Mesenchymal stem cell (in vitro differentiated cells and primary cell): ENCODE measurements around the gene PKDCC.

ENCODE experiments used
- DNase-seq: peaks from one replicate; pipeline ENCODE4 v3.0.0-alpha.2; 2013
- H2AFZ ChIP-seq: one replicate; pipeline ENCODE4 v1.6.1; 2013; ENCODE audit warnings: low read depth, mild to moderate bottlenecking, control low read depth, inconsistent platforms, low read length, moderate library complexity
- H2AK5ac ChIP-seq: 2 replicates; pipeline ENCODE4 v1.6.1; 2013; ENCODE audit warnings: low read length, moderate library complexity, mild to moderate bottlenecking, inconsistent platforms; ENCODE audit not compliant: severe bottlenecking
- H2BK120ac ChIP-seq: one replicate; pipeline ENCODE4 v1.6.1; 2013; ENCODE audit warnings: low read depth, mild to moderate bottlenecking, inconsistent platforms, low read length, moderate library complexity
- H2BK12ac ChIP-seq, 2 experiments: one replicate each; pipeline ENCODE4 v1.6.1; 2013; ENCODE audit warnings: inconsistent platforms in 2 of 2, low read length in 2 of 2, mild to moderate bottlenecking in 2 of 2, moderate library complexity in 2 of 2, control low read depth in 1 of 2
- H2BK15ac ChIP-seq: one replicate; pipeline ENCODE4 v1.6.1; 2013; ENCODE audit warnings: mild to moderate bottlenecking, low read depth, inconsistent platforms; ENCODE audit not compliant: poor library complexity, severe bottlenecking
- H2BK5ac ChIP-seq: 2 replicates; pipeline ENCODE4 v1.6.1; 2013; ENCODE audit warnings: low read depth, mild to moderate bottlenecking, low read length, control low read depth, inconsistent platforms; ENCODE audit not compliant: poor library complexity, severe bottlenecking
- H3K14ac ChIP-seq, 2 experiments: one replicate each; pipeline ENCODE4 v1.6.1; 2013; ENCODE audit warnings: inconsistent platforms in 2 of 2, low read length in 2 of 2, control low read depth in 1 of 2, mild to moderate bottlenecking in 1 of 2, moderate library complexity in 1 of 2
- H3K18ac ChIP-seq, 2 experiments: one replicate each; pipeline ENCODE4 v1.6.1; 2013; ENCODE audit warnings: inconsistent platforms in 2 of 2, low read length in 2 of 2, control low read depth in 1 of 2, low read depth in 1 of 2, mild to moderate bottlenecking in 1 of 2
- H3K23ac ChIP-seq, 2 experiments: one replicate each; pipeline ENCODE4 v1.6.1; 2013; ENCODE audit warnings: inconsistent platforms in 2 of 2, low read length in 2 of 2, mild to moderate bottlenecking in 2 of 2, moderate library complexity in 2 of 2, control low read depth in 1 of 2
- H3K27ac ChIP-seq: 2 replicates; pipeline ENCODE4 v1.5.1; 2013; ENCODE audit warnings: mild to moderate bottlenecking, moderate library complexity, low read length, control low read depth, inconsistent platforms; ENCODE audit not compliant: poor library complexity, severe bottlenecking
- H3K27me3 ChIP-seq, 2 experiments: 2 replicates each; pipeline versions ENCODE4 v1.6.1 to v1.7.0; 2013; ENCODE audit warnings: low read length in 2 of 2, mild to moderate bottlenecking in 2 of 2, moderate library complexity in 2 of 2, control low read depth in 1 of 2, inconsistent platforms in 1 of 2; ENCODE audit not compliant: control insufficient read depth in 1 of 2, insufficient read depth in 1 of 2
- H3K36me3 ChIP-seq, 2 experiments: 2 replicates each; pipeline versions ENCODE4 v1.6.1 to v1.7.0; 2013; ENCODE audit warnings: low read length in 2 of 2, control low read depth in 1 of 2, inconsistent platforms in 1 of 2, low read depth in 1 of 2, mild to moderate bottlenecking in 1 of 2; ENCODE audit not compliant: insufficient read depth in 2 of 2, control insufficient read depth in 1 of 2
- H3K4ac ChIP-seq, 2 experiments: one replicate each; pipeline ENCODE4 v1.6.1; 2013; ENCODE audit warnings: inconsistent platforms in 2 of 2, low read length in 2 of 2, mild to moderate bottlenecking in 2 of 2, moderate library complexity in 2 of 2, control low read depth in 1 of 2, low read depth in 1 of 2
- H3K4me1 ChIP-seq: 2 replicates; pipeline ENCODE4 v1.6.1; 2013; ENCODE audit warnings: low read depth, low read length, control low read depth; ENCODE audit not compliant: control insufficient read depth, insufficient read depth
- H3K4me2 ChIP-seq: 2 replicates; pipeline ENCODE4 v1.6.1; 2013; ENCODE audit warnings: low read length, mild to moderate bottlenecking, inconsistent platforms; ENCODE audit not compliant: poor library complexity, severe bottlenecking
- H3K4me3 ChIP-seq, 2 experiments: 2 replicates each; pipeline versions ENCODE4 v1.5.1 to v1.7.0; 2013; ENCODE audit warnings: low read length in 2 of 2, mild to moderate bottlenecking in 2 of 2, control low read depth in 1 of 2, low read depth in 1 of 2; ENCODE audit not compliant: insufficient read depth in 1 of 2
- H3K79me1 ChIP-seq: replicated peaks from 2 replicates; pipeline ENCODE4 v1.6.1; 2013; ENCODE audit warnings: mild to moderate bottlenecking, control low read depth, low read length, inconsistent platforms; ENCODE audit not compliant: poor library complexity, severe bottlenecking
- H3K9ac ChIP-seq: 2 replicates; pipeline ENCODE4 v1.7.0; 2013; ENCODE audit warnings: mild to moderate bottlenecking, low read length, moderate library complexity
- H3K9me3 ChIP-seq: 2 replicates; pipeline ENCODE4 v1.7.0; 2013; ENCODE audit warnings: mild to moderate bottlenecking, low read length; ENCODE audit not compliant: control insufficient read depth
- H4K8ac ChIP-seq: one replicate; pipeline ENCODE4 v1.6.1; 2013; ENCODE audit warnings: inconsistent platforms, mild to moderate bottlenecking, low read length, moderate library complexity
- H4K91ac ChIP-seq: one replicate; pipeline ENCODE4 v1.6.1; 2013; ENCODE audit warnings: mild to moderate bottlenecking, low read length, inconsistent platforms
- WGBS: methylation state at CpG from one replicate; pipeline ENCODE4 v1.1.7; 2013; ENCODE audit warnings: mixed read lengths; 5-methylcytosine and 5-hydroxymethylcytosine counted together

Gene PKDCC

GRCh38 chr2:42102024-42102590 is 54.3 kb downstream of the PKDCC start:
- Histone ChIP-seq H3K4ac (peak overlapping the region in 1 of 2 experiments; percentile 88), H2BK120ac (peak overlapping the region; percentile 91), H3K18ac (peak overlapping the region; percentile 91 to 95), H2BK12ac (peak overlapping the region; percentile 83 to 92), H4K8ac (peak overlapping the region; percentile 55), H3K27ac (peak overlapping the region; percentile 96), H2BK5ac (peak overlapping the region; percentile 68), H3K14ac (no peak overlapping the region), H3K79me1 (no peaks in the 10 kb centered on the region), H2BK15ac (no peak overlapping the region), H3K4me3 (peak overlapping the region in 1 of 2 experiments; percentile 62), H4K91ac (peak overlapping the region; percentile 98), H2AK5ac (peak overlapping the region; percentile 98), H3K4me1 (peaks cover 22% of the 10 kb centered on the region), H3K36me3 (no peaks in the 10 kb centered on the region), H3K9me3 (peaks cover 3% of the 10 kb centered on the region), H3K9ac (peak overlapping the region; percentile 50), H3K4me2 (peak overlapping the region; percentile 43), H3K27me3 (no peaks in the 10 kb centered on the region), H3K23ac (peak overlapping the region in 1 of 2 experiments; percentile 34), H2AFZ (no peak overlapping the region)
- WGBS: under 1% methylated on average over 33 of the region's 33 CpGs
- DNase-seq: peak; percentile 93

- H4K8ac ChIP-seq: peak overlapping the region; percentile 76
Measured at GRCh38 chr2:42102591-42103450, 55.0 kb downstream of the PKDCC start.

GRCh38 chr2:42103829-42104228 is 56.0 kb downstream of the PKDCC start:
- H3K79me1 ChIP-seq: no peaks in the 10 kb centered on the region
- no peak for DNase-seq
- H3K27ac ChIP-seq: no peak overlapping the region
- no peak overlapping the region for H2BK5ac ChIP-seq
- H2AFZ ChIP-seq: no peak overlapping the region
- H3K36me3 ChIP-seq: no peaks in the 10 kb centered on the region
- H2BK120ac ChIP-seq: no peak overlapping the region
- no peak overlapping the region for H4K91ac ChIP-seq
- H4K8ac ChIP-seq: no peak overlapping the region
- no peak overlapping the region for H3K23ac ChIP-seq
- H2BK15ac ChIP-seq: no peak overlapping the region
- H2AK5ac ChIP-seq: peak overlapping the region; percentile 32
- no peak overlapping the region for H3K4me2 ChIP-seq
- no peak overlapping the region for H3K4ac ChIP-seq
- H3K18ac ChIP-seq: no peak overlapping the region
- peaks cover 3% of the 10 kb centered on the region for H3K9me3 ChIP-seq
- 61% methylated on average over 3 of the region's 3 CpGs for WGBS
- no peak overlapping the region for H3K9ac ChIP-seq
- no peak overlapping the region for H3K4me3 ChIP-seq
- no peaks in the 10 kb centered on the region for H3K27me3 ChIP-seq
- H2BK12ac ChIP-seq: no peak overlapping the region
- peaks cover 22% of the 10 kb centered on the region for H3K4me1 ChIP-seq
- H3K14ac ChIP-seq: no peak overlapping the region

More at GRCh38 chr2:42102591-42103450, 55.0 kb downstream of the PKDCC start:
- Histone ChIP-seq H2BK5ac (peak overlapping the region; percentile 68), H3K9ac (no peak overlapping the region), H2AK5ac (peak overlapping the region; percentile 24), H2BK15ac (no peak overlapping the region), H2BK12ac (peak overlapping the region in 1 of 2 experiments; percentile 59), H3K23ac (no peak overlapping the region), H3K14ac (no peak overlapping the region), H3K79me1 (no peaks in the 10 kb centered on the region), H3K4me2 (peak overlapping the region; percentile 32), H3K4me3 (no peak overlapping the region), H3K18ac (peak overlapping the region; percentile 61 to 91), H3K4me1 (peaks cover 22% of the 10 kb centered on the region), H2AFZ (no peak overlapping the region), H3K9me3 (peaks cover 3% of the 10 kb centered on the region), H3K27ac (peak overlapping the region; percentile 96), H3K4ac (peak overlapping the region; percentile 63 to 70), H4K91ac (peak overlapping the region; percentile 1), H3K27me3 (no peaks in the 10 kb centered on the region), H3K36me3 (no peaks in the 10 kb centered on the region), H2BK120ac (peak overlapping the region; percentile 91)
- no peak for DNase-seq
- WGBS: 23% methylated on average over 22 of the region's 25 CpGs

GRCh38 chr2:42104621-42105020 is 56.8 kb downstream of the PKDCC start:
- H3K4ac ChIP-seq: no peak overlapping the region
- H3K27me3 ChIP-seq: no peaks in the 10 kb centered on the region
- H2BK120ac ChIP-seq: no peak overlapping the region
- no peak overlapping the region for H2BK12ac ChIP-seq
- no peak overlapping the region for H4K91ac ChIP-seq
- no peak overlapping the region for H3K18ac ChIP-seq
- no peak overlapping the region for H3K14ac ChIP-seq
- no peak overlapping the region for H3K27ac ChIP-seq
- no peak overlapping the region for H3K23ac ChIP-seq
- no peak overlapping the region for H4K8ac ChIP-seq
- no peak overlapping the region for H3K9ac ChIP-seq
- no peak overlapping the region for H2AK5ac ChIP-seq
- peaks cover 2% of the 10 kb centered on the region for H3K9me3 ChIP-seq
- H2BK15ac ChIP-seq: no peak overlapping the region
- H3K4me3 ChIP-seq: no peak overlapping the region
- no peak overlapping the region for H3K4me2 ChIP-seq
- H3K36me3 ChIP-seq: no peaks in the 10 kb centered on the region
- 91% methylated on average over 5 of the region's 5 CpGs for WGBS
- H3K79me1 ChIP-seq: no peaks in the 10 kb centered on the region
- H3K4me1 ChIP-seq: peaks cover 22% of the 10 kb centered on the region
- H2BK5ac ChIP-seq: no peak overlapping the region
- H2AFZ ChIP-seq: no peak overlapping the region
- DNase-seq: no peak
